CD4-positive, alpha-beta T cell treated with Interleukin-4 for 1 hour (primary cell): ENCODE results near the gene BIRC2.

ENCODE experiments used
- DNase-seq, 2 donors: peaks; one replicate each; pipeline ENCODE4 v3.0.0-alpha.2; 2020 to 2022

Gene BIRC2

DNA sequence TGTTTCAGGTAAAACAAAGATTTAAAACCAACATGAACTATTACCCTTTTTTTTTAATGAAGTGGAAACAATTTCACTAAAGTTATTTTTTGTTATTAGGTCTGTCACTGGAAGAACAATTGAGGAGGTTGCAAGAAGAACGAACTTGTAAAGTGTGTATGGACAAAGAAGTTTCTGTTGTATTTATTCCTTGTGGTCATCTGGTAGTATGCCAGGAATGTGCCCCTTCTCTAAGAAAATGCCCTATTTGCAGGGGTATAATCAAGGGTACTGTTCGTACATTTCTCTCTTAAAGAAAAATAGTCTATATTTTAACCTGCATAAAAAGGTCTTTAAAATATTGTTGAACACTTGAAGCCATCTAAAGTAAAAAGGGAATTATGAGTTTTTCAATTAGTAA is 30.9 kb downstream of the BIRC2 start:
- no peak for DNase-seq

DNA sequence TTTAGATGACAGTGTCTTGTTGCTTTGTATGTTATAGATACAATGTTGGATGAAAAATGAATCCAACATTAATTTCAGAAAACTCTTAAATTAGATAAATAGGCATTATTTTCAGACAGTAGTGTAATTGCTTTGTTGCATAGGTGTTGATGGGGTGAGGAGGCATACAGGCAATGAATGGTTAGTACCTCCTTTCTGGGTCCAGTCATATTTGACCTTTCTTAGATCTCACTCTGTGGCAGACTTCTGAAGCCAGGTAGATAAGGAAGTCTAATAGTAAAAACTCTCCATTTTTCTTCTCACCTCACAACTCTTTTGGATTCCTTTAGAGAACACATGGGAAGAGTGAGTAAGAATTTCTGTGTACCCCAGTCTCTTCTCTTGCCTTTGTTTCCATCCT is 31.8 kb downstream of the BIRC2 start:
- no peak for DNase-seq

DNA sequence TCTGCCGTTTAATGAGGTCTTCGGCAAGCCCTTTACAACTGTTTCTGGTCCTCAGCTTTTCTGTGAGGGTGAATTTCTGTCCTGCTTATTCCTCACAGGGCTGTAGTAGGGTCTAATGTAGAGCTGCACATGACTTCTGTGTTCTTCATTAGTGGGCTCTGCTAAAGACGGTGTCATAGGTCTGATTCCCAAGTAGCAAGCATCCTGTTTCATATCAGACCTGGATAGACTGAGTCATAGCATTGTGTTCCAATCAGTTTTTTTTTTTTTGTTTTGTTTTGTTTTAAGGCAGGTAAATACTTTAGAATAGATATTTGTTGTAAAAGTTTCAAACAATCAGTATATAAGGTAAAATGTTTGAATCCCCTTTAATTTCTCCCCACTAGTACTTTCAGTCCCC is 35.4 kb downstream of the BIRC2 start:
- no peak for DNase-seq

DNA sequence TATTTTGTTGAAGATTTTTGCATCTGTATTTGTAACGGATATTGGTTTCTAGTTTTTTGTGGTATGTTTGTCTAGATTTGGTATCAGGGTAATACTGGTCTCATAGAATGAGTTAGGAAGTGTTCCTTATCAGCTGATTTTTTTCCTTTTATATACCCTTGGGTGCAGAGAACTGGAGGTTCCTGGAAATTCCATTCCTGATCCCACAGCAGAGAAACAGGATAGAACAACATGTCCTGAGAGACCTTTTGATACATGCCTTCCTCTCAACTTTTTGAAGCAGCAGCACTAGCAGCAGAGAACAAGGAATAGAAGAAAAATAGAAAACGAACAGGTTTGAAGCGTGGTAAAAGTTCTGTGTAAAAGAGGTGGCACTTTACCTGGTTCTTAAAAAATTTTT is 36.8 kb downstream of the BIRC2 start:
- DNase-seq, result no peak

DNA sequence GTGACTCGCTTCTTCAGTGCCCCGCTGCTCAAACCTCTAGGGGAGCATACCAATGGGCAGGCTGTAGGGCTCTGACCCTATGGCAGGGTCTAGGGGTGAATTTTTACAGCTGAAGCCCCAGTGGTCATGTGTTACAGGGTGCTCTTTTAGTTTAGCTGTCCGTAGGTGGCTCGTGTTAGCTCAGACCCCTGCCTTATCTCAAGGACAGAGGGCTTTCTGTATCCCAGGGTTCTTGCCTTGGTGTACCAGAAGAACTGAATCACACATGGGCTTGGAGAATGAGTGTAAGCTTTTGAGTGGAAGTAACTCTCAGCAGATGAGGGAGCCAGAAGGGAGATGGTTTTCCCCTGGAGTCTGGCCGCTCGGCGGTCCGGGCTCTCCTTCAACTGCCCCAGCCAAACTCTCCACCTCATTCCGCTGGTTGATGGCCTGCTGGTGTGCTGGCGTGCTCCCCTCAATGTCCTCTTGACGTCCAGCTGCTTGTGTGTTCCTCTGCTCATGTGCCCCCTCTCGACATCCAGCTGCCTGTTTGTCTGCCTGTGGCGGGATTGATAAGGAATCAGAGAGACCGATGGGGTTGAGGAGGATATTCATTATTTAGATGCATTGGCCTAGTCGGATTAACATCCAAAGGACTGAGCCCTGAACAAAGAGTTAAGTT is 37.5 kb downstream of the BIRC2 start:
- DNase-seq, result no peak

DNA sequence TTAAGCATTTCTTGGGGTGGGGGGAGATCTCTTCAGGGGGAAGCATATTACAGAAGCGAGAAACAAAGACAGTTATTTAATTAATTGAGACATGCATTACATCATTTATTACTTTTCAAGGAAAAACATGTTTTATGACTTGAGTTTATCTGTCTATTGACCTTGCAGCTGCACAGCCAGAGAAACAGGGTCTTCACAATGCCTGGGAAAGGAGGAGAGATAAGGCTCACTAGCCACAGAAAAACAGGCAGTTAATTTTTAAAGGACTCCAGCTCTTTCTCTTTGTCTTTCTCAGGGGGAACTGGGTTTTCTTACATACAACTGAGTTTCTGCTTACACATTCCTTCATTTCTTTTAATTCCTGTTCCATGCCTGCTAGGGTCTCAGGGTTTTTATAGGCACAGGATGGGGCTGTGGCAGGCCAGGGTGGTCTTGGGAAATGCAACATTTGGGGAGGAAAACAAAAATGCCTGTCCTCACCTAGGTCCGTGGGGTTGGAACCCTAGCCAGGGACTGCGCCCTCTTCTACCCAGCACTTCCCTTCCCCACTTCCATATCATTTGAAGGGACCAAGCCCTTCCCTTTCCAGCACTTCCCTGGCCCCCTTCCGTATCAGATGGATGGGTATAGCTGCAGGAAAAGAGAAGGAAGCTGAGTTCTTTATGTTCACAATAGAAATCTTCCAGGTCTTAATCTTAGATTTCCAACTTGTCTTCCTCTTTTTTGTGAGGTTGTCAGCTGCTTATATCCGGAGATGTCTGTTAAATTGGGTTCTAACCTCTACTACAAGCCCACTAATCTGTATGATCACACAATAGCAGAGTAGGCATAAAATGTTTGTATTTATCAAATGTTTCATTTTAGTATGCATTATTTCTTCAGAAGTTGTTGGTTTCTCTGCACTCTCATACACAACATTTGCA is 38.3 kb downstream of the BIRC2 start:
- no peak for DNase-seq

DNA sequence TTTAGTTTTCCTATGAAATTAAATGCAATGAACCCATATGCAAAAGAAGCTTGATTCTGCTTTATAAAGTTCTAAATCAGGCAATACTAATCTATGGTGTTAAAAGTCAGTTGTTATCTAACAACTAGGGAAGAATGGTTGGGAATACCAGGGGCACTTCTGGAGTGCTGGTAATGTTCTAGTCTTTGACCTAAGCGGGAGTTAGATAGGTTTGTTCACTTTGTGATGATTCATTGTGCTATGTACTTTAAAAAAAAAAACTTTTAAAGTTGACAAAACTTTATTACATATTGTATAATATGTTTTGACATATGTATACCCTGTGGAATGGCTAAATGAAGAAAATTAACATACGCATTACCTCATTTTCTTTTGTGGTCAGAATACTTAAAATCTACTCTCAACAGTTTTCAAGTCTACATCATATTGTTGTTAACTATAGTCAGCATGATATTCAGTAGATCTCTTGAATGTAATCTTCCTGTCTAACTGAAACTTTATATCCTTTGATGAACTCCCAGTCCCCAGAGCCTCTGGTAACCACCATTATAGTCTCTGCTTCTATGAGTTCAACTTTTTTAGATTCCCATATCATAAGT is 39.2 kb downstream of the BIRC2 start:
- no peak for DNase-seq

DNA sequence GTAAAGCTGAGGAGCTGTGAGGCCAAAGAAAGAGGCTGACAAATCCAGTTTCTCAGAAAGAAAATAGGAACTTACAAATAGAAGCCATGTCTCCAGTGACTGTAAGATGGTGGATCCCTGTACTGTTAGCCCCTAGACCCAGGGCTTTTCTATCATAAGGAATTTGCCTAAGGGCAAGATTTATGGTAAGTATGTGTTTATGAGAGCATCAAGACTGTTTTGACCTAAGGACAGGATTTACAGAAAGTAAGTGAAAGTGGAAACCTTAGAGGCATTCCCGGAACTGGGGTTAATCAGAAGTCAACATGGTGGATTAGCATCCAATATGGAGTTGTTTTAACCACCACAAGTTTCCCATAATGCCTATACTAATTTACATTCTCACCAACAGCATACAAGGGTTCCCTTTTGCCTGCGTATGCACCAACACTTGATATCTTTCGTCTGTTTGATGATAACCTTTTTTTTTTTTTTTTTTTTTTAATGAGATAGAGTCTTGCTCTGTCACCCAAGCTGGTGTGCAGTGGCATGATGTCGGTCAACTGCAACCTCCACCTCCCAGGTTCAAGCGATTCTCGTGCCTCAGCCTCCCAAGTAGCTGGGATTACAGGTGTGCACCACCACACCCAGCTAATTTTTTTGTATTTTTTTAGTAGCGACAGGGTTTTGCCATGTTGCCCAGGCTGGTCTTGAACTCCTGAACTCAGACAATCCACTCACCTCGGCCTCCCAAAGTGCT is 40.2 kb downstream of the BIRC2 start:
- DNase-seq, result no peak

DNA sequence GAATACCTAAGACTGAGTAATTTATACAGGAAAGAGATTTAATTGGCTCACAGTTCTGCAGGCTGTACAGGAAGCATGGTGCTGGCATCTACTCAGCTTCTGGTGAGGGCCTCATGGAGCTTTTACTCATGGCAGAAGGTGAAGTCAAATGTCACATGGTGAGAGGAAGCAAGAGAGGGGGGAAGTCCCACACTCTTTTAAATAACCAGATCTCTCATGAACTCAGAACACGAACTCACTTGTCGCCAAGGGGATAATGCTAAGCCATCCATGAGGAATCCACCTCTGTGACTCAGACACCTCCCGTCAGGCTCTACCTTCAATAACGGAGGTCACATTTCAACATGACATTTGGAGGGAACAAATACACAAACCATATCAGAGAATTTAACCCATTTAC is 42.2 kb downstream of the BIRC2 start:
- DNase-seq, result no peak

DNA sequence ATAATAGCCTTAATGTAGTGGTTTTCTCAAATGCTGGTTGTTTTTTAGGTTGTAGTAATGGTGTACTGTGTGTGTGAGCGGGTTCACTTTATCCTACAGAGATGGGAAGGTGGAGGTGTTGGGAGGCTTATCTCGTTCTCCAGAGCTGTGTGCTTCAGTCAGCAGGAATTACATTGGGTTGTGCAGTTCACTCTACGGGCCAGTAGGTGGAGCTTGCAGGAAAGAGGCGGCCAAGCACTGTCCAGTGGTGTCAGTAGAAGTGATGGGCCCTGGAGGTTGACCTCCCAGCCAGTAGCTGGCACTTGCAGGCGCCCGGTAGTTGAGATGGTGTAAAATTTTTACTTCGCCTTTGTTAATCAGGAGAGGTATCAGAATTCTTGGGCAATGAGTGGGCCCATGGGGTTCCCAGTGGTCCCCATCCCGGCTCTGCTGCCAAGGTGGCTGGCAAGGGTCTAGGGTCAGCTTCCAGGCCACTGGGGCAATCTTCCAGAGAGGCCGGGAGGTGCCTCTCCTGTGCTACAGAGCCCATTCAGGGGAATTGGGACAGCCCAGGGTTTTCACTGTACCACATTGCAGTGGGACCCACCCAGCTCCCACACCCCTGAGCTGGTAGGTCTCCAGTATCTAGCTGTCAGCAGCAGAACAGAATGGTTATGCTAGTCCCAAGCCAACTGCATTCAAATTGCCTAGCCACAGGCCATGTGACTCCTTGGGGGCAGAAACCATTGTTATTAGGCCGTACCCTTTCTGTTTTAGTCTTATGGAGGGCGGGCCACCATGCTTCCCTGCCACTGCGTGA is 43.9 kb downstream of the BIRC2 start:
- peak; percentile 60 to 74 for DNase-seq

DNA sequence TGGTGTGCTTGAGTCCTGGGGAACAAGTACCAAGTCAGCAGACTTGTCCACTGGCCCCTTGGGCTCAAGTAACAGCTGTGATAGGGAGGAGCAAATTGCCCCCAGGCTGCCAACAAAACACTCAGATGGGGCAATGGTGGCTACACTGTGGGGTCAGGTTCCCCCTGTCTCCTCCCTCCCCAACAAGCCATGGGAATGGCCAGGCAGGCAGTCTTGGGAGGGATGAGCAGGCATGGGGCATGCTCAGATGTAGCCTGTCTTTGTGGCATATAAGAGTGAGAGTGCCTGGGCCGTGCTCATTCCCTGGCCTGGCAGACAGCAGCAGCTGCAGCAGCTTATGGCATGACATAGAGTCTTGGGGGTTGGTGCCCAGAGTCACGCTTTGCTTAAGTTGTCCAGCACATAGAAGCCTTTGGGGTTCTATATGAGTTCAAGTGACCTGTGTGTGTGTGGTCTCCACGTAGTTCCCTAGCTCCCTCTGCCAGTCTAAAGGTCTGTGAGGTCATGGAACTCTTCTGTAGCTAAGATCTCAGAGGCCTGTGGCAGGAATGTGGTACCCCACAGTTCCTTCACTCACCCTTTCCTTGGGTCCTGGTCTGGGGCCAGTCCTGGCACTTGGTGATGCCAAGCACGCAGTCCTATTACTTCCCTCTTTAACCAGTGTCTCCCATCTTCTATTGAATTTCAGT is 44.7 kb downstream of the BIRC2 start:
- DNase-seq, result no peak

DNA sequence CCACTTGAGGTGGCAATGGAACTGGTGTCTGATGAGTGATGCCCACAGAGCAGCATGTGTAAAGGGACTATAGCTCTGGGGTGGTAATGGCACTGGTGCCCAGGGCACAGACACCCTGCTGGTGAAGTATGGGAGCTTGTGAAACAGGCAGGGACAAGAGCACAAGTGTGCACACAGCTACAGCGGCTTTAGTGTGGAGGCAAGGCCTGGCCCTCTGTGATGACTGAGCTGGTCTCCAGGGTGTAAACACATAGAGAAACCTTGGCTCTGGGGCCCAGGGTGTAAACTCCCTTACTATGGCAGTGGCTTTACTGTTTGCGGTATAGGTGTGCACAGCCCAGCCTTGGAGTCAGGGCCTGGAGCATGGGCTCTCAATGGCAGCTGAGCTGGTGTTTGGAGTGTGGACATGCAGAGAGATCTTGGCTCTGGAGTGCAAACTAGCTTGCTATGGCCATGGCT is 46.3 kb downstream of the BIRC2 start:
- no peak for DNase-seq

DNA sequence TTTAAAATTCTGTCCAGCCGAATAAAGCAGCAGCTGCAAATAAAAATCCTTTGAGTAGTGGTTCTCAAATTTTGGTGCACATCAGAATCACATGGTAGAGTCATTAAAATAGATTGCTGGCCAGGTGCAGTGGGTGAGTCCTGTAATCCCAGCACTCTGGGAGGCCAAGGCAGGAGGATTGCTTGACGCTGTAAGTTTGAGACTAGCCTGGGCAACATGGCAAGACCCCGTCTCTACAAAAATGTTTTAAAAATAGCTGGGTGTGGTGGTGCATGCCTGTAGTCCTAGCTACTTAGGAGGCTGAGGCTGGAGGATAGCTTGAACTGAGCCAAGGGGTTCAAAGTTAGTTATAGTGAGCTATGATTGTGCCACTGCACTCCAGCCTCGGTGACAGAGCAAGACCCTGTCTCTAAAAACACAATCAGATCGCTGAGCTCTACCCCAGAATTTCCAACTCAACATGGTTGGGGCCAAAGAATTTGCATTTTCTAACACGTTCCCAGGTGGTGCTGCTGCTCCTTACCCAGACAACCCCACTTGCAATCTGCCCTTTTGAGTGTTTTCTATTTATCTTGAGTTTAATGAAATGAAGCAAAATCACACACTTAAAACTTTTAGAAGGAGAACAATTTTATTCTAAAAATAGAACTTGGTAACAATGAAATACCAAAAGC is 48.8 kb downstream of the BIRC2 start:
- DNase-seq, result no peak

DNA sequence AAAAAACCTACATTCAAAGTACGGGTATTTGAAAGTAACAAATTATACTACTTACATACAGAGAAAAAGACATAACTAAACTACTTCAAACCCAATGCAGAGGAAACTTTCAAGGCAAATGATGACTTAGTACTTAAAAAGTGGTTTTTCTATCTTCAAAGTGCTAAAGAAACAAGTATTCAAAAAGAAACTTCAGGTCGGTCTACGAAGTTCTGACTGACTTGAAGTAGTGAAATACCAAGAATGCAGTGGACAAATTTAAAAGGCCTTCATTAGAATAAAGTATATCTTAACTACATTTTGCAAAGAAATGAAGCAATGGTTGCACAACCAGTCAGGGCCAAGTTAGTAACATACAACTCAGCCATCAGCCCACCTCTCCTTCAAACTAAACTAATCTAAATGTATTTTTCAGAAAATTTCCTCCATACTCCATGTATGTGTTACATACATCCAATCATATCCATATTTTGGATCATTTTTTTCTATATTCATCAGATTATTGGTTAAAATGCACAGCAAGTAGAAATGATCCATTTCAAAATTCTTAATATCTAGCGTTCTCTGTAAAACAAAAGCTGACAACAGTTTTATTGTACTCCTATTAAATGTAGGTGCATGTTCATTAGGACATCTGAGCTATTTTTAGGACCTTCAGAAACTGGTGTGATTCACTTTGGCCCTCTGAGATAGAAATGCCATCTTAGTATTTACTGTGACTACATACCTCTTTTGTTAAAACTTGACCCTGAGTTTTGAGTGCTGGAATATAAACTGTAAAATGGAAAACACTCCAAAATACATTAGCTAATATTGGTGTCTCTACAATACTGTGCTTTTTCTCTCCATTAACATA is 49.9 kb downstream of the BIRC2 start:
- no peak for DNase-seq

DNA sequence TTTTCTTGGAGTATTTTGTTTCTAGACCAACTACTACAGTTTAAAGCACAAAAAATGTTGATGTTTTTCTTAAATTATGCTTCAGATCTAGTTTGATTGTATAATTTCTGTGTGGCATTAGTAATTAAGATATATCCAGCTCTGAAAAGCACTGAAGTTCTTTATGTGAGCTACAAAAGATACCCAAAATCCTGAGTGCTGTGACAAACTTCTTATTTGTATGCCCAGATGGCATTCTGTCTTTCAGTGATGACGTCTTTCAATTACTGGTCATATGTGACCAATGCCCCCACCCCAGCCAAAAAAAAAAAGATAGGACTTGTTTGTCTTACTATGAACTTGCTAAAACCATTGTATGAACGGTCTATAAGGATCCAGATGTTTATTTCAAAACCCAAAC is 51.3 kb downstream of the BIRC2 start:
- DNase-seq, result no peak

DNA sequence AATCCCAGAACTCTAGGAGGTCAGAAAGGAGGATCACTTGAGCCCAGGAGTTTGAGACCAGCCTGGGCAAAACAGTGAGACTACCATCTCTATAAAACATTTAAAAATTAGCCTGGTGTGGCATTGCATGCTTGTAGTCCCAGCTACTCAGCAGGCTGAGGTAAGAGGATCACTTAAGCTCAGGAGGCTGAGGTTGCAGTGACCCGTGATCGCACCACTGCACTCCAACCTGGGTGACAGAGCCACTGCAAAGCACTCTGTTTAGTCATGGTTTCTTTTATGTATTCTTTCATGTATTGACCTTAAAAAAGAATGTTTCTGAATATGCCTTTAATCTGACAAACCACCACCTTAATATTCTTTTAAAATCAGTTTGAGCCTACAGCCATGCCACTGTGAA is 52.2 kb downstream of the BIRC2 start:
- no peak for DNase-seq

DNA sequence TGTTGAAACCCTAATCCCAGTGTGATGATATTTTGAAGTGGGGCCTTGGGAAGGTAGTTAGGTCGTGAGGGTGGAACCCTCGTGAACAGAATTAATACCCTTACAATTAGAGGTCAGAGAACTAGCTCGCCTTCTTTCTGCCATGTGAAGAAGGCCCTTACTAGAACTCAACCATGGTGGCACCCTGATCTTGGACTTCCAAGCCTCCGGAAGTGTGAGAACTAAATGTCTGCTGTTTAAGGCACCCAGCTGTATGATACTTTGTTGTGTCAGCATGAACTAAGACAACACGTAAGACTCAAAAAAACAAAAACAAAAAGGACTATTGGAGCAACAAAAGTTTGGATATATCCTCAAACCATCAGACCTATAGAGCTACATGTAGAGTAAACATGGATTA is 53.6 kb downstream of the BIRC2 start:
- no peak for DNase-seq

DNA sequence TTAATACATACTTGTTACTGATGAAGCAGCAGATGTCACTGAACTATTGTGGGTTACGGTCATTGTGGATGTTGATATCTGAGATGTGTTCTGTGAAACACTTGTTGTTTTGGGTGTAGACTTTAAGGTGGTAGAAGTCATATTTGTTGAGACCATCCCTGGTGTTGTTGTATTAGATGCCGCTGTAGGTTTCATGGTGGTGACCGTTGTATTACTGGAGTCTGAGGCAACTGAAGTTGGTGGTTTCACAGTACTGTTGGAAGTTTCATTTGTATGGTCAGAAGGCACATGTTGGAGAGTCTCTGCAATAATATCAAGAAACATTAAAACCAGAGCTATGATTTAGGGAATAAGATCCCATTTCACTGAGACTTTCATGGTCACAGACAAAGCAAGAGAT is 54.9 kb downstream of the BIRC2 start:
- no peak for DNase-seq

DNA sequence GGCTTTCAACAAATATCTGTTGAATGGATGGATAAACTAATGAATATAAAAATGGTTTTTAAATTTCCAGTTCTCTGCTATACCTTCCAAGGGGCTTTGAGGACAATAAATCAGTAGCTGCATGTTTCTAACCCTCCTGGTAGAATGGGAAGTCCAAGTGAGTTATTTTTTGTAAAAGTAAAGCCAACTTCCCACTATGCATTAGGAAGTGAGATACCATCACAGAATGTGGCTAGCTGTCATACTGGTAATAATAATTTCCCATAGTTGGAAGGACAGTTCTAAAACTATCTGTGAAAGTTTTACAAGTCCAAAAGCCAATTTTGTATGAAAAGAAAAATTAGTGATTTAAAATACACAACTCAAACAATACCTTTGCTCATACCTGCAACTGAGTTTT is 55.5 kb downstream of the BIRC2 start:
- DNase-seq, result no peak

DNA sequence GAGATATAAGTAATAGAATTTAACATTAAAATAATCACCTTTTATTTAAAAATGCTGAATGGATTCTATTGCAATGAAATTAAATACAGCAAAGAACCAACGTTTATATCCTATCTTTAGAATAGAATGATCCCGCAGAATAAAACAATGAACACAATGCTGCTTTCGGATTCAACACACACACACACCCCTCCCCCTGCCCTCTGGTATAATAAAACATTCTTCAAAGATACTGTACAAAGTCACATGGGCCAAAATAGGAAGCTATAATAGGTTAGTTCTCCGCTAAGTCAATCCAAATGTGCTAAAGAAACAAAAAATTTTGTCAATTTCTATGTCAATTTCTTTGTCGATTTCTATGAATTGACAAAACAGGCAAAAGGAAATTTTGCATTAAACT is 58.5 kb downstream of the BIRC2 start:
- DNase-seq, result no peak
